Measurements from ENCODE around the gene ZNF597.

ZNF597 gene

DNA sequence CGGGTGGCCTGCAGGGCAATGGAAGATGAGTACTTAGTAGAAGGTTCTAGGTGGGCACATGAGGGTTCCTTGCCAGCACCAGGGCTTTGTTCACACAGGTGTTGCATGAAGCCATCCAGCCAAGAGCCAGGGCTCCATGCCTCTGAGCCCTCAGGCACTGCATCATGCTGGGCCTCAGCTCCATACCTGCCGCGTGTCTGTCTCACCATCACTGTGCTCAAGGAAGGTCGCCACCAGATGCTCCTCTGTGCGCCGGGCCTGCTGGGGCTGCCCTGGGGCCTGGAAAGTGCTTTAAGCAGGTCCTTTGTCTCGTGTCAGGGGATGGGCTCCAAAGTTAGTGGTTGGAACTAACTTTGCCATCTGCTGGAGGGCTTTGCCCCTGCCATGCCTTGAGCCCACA lies 26.4 kb upstream of the ZNF597 start:
- no peak for DNase-seq (ENCODE audit: low read depth)
- no peak overlapping the region for H3K4me3 ChIP-seq (ENCODE audit: control insufficient read depth, low read depth, low read length)
- no peak for TF ChIP-seq CTCF (conservative IDR thresholded peaks at IDR 0.05; ENCODE audit: control insufficient read depth, insufficient read depth, low read depth, low read length)

DNA sequence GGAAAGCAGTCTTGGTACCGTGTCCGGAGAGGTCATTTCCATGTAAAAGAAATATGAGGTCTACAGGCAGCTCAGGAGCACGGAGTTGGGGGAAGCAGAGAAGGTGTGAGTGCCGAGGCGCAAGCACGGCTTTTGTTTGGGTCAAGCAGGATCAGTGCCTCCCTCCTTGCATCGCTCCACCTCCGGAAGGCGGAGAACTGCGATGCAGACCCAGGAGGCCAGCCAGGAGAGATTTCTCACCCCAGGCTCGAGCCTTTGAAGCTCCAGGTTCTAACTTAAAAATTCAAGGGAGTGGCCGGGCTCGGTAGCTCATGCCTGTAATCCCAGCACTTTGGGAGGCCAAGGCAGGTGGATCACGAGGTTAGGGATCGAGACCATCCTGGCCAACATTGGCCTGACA lies 25.2 kb upstream of the ZNF597 start:
- no peak overlapping the region for H3K4me3 ChIP-seq (ENCODE audit: control insufficient read depth, low read depth, low read length)
- DNase-seq (ENCODE audit: low read depth), result no peak
- TF ChIP-seq CTCF (conservative IDR thresholded peaks at IDR 0.05; ENCODE audit: control insufficient read depth, insufficient read depth, low read depth, low read length), result no peak

GRCh38 chr16:3467921-3468320 lies 24.6 kb upstream of the ZNF597 start:
- H3K4me3 ChIP-seq (ENCODE audit: control insufficient read depth, low read depth, low read length), result no peak overlapping the region
- peak; percentile 85 for DNase-seq (ENCODE audit: low read depth)
- no peak for TF ChIP-seq CTCF (conservative IDR thresholded peaks at IDR 0.05; ENCODE audit: control insufficient read depth, insufficient read depth, low read depth, low read length)

DNA sequence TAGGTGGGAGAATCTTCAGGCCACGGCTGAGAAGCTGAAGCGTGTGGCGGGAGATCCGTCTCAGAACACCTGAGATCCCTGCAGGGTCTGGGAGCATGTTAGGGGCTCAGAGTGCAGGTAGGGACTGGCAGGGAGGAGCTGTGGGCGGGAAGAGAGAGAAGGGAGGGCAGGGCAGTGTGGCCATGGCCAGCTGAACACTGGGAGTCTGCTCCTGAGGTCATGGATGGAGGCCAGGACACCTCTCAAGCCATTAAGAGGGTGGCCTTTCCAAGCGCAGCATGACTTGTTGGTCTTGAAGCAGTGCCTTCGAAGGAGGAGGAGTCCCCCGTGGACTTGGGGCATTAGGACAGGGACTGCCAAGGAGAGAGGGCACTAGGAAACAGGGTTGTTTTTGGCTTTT lies 23.9 kb upstream of the ZNF597 start:
- H3K4me3 ChIP-seq (ENCODE audit: control insufficient read depth, low read depth, low read length), result no peak overlapping the region
- no peak for DNase-seq (ENCODE audit: low read depth)
- no peak for TF ChIP-seq CTCF (conservative IDR thresholded peaks at IDR 0.05; ENCODE audit: control insufficient read depth, insufficient read depth, low read depth, low read length)

DNA sequence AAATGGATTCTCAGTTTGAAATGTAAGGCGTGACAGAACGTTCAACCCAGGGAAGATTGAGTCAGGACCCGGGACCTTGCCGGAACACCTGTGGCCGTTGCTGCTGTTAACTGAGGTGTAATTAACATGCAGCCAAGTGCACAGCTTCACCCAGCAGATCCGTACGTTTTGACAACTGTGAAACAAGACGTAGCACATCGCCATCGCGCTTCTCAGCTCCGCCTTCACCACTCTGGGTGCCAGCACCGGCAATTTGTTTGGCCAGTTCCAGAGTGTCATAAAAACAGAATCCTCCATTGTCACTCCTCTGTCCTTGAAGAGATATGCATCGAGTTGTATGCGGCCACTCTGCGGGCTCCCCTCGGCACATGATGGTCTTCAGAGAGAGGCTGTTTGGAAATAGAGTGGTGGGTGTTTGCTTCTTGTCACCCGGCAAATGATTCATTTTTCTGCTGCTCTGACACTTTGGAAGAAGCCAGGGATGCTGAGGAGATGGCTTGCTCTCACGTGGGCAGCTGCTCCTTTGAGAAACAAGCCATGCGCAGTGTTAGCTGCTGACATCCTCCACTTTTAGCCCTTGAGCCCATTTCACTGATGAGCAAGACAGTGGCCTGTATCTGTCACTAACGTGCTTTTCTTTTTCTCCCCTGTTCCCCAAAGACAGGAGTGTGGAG lies 22.7 kb upstream of the ZNF597 start:
- no peak for DNase-seq (ENCODE audit: low read depth)
- no peak for TF ChIP-seq CTCF (conservative IDR thresholded peaks at IDR 0.05; ENCODE audit: control insufficient read depth, insufficient read depth, low read depth, low read length)
- H3K4me3 ChIP-seq (ENCODE audit: control insufficient read depth, low read depth, low read length), result no peak overlapping the region

DNA sequence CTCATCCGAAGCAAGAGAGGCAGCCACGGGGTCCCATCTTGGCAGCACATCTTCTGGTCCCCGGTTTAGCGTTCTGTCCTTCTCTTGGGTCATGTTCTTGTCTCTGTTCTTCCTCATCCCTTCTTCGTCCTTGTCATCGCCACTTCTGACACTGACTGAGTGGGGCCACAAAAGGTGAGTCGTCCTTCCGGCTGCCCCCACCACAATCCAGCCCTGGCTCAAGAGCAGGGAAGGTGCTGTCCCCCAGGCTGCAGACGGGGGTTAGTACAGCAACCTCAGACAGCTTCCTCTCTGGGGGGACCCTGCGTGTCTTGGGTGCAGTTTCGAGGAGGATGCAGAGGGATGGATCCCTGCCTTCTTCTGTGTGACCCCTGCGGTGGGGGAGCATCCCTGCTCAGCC lies 22.0 kb upstream of the ZNF597 start:
- TF ChIP-seq CTCF (conservative IDR thresholded peaks at IDR 0.05; ENCODE audit: control insufficient read depth, insufficient read depth, low read depth, low read length), result no peak
- H3K4me3 ChIP-seq (ENCODE audit: control insufficient read depth, low read depth, low read length), result no peak overlapping the region
- DNase-seq (ENCODE audit: low read depth), result no peak

GRCh38 chr16:3461151-3461550 lies 17.8 kb upstream of the ZNF597 start:
- H3K4me3 ChIP-seq (ENCODE audit: control insufficient read depth, low read depth, low read length), result no peak overlapping the region
- DNase-seq (ENCODE audit: low read depth), result no peak
- no peak for TF ChIP-seq CTCF (conservative IDR thresholded peaks at IDR 0.05; ENCODE audit: control insufficient read depth, insufficient read depth, low read depth, low read length)
